Fibroblast of peridontal ligament (primary cell): ENCODE measurements around the gene PLA2G6.
A peak's percentile ranks its signal among the peaks of the same experiment; 100 is the strongest.

ENCODE experiments used
- DNase-seq: peaks from one replicate; pipeline ENCODE4 v3.0.0-alpha.2; 2010; ENCODE audit errors: extremely low read depth

The PLA2G6 gene

GRCh38 chr22:38181453-38182200 is at the start of gene PLA2G6:
PLA2G6 (minus strand) TSS chr22:38181830; CDS start chr22:38169426, 12,404 bp downstream.
- DNase-seq, result peak; percentile 98

GRCh38 chr22:38230916-38231315 is 49.3 kb upstream of the PLA2G6 start:
- no peak for DNase-seq

GRCh38 chr22:38230108-38230825 is 48.6 kb upstream of the PLA2G6 start:
- peak; percentile 47 for DNase-seq

GRCh38 chr22:38228873-38229740 is 47.5 kb upstream of the PLA2G6 start:
- DNase-seq, result peak; percentile 72

GRCh38 chr22:38228326-38228872 is 46.8 kb upstream of the PLA2G6 start:
- DNase-seq, result peak; percentile 18

GRCh38 chr22:38226853-38227649 is 45.4 kb upstream of the PLA2G6 start:
- no peak for DNase-seq

GRCh38 chr22:38223289-38223960 is 41.8 kb upstream of the PLA2G6 start:
- DNase-seq, result no peak

GRCh38 chr22:38222797-38223119 is 41.1 kb upstream of the PLA2G6 start:
- no peak for DNase-seq

- no peak for DNase-seq
Observed at GRCh38 chr22:38221908-38222796, 40.5 kb upstream of the PLA2G6 start.

GRCh38 chr22:38221407-38221806 is 39.8 kb upstream of the PLA2G6 start:
- DNase-seq, result no peak

GRCh38 chr22:38220653-38221386 is 39.2 kb upstream of the PLA2G6 start:
- DNase-seq, result no peak

GRCh38 chr22:38220163-38220562 is 38.5 kb upstream of the PLA2G6 start:
- no peak for DNase-seq

- no peak for DNase-seq
Observed at GRCh38 chr22:38219632-38220031, 38.0 kb upstream of the PLA2G6 start.

- DNase-seq, result peak; percentile 87
Observed at GRCh38 chr22:38218661-38219622, 37.3 kb upstream of the PLA2G6 start.

- no peak for DNase-seq
Observed at GRCh38 chr22:38215156-38216038, 33.8 kb upstream of the PLA2G6 start.

- DNase-seq, result peak; percentile 27
Observed at GRCh38 chr22:38214302-38215056, 32.8 kb upstream of the PLA2G6 start.
